HCT116 (cell line): ENCODE measurements around the gene PRPSAP1.

Source experiments
- ATF3 ChIP-seq: IDR thresholded peaks from 2 replicates; pipeline ENCODE4 v1.6.1; 2012
- CEBPB ChIP-seq: IDR thresholded peaks from 2 replicates; pipeline ENCODE4 v1.6.1; 2012; ENCODE audit warnings: low read depth
- CTCF ChIP-seq, 3 experiments: fragments of 200-600 bp in 1 of 3; sonication (generic) in 1 of 3; IDR thresholded peaks in 2 of 3; conservative IDR thresholded peaks in 1 of 3; 2 replicates each; pipeline ENCODE4 v1.5.1; 2012 to 2017; ENCODE audit warnings: low read depth in 2 of 3, low read length in 2 of 3, antibody characterized with exemption in 1 of 3, borderline replicate concordance in 1 of 3, control low read depth in 1 of 3, mild to moderate bottlenecking in 1 of 3, mixed read lengths in 1 of 3, mixed run types in 1 of 3, moderate library complexity in 1 of 3; ENCODE audit not compliant: insufficient read depth in 1 of 3
- ELF1 ChIP-seq: IDR thresholded peaks from 2 replicates; pipeline ENCODE4 v1.6.1; 2012; ENCODE audit warnings: low read depth, borderline replicate concordance
- JUND ChIP-seq: IDR thresholded peaks from 2 replicates; pipeline ENCODE4 v1.6.1; 2012
- POLR2A ChIP-seq: IDR thresholded peaks from 2 replicates; pipeline ENCODE4 v1.7.0; 2011; ENCODE audit warnings: borderline replicate concordance; ENCODE audit not compliant: insufficient read depth, insufficient read length; ENCODE audit errors: extremely low read depth
- POLR2AphosphoS5 ChIP-seq: IDR thresholded peaks from 2 replicates; pipeline ENCODE4 v1.6.1; 2011; ENCODE audit warnings: mild to moderate bottlenecking, low read depth, low read length, moderate library complexity
- REST ChIP-seq: IDR thresholded peaks from 2 replicates; pipeline ENCODE4 v1.6.1; 2012; ENCODE audit warnings: low read depth
- SIN3A ChIP-seq: IDR thresholded peaks from 2 replicates; pipeline ENCODE4 v1.6.1; 2012; ENCODE audit warnings: low read depth
- TCF7L2 ChIP-seq: IDR thresholded peaks from 2 replicates; pipeline ENCODE4 v1.7.0; 2011; ENCODE audit warnings: borderline replicate concordance, inconsistent platforms; ENCODE audit not compliant: insufficient read depth, insufficient read length; ENCODE audit errors: extremely low read depth

- TF ChIP-seq POLR2A = peak; percentile 69
- no peak for TF ChIP-seq CTCF (IDR thresholded peaks at IDR 0.05 in 2 of 3, conservative IDR thresholded peaks at IDR 0.05 in 1 of 3; ENCODE audit: borderline replicate concordance in 1 of 3, insufficient read depth in 1 of 3, low read depth in 2 of 3, low read length in 2 of 3)
- TF ChIP-seq SIN3A = peak; percentile 65
- TF ChIP-seq JUND = no peak; the same call in 1 of the 2 replicates
- no peak for TF ChIP-seq ELF1
- TF ChIP-seq POLR2AphosphoS5 = peak; percentile 77
- no peak for TF ChIP-seq ATF3
- no peak for TF ChIP-seq CEBPB
- peak; percentile 96 for TF ChIP-seq TCF7L2
- TF ChIP-seq REST = no peak
These were observed 88.7 kb downstream of the PRPSAP1 start, which contains the start of gene UBALD2 for GRCh38 chr17:76264755-76265623.
